K562 (cell line): Measurements from ENCODE around the gene EPHA2. TPM values are rescaled to one million over a fixed set of nuclear protein-coding genes. Genes with fewer than 3 reads are reported as not detected.

Source experiments
- ATAC-seq: fragments of 200-7000 bp; cut with Tn5 transposase; 3 replicates; pipeline ENCODE4 v1.9.1; 2020; ENCODE audit warnings: moderate library complexity
- BruUV-seq: library from RNA; stranded (reverse); fragments of 400-500 nt; replicated peaks from 2 replicates; lab custom pipeline; 2021; lab: Mats Ljungman, UMichigan
- CTCF ChIA-PET: fragments of 300-600 bp; formaldehyde crosslinking; extraction: SDS; loops from one replicate; lab custom pipeline; 2021; ENCODE audit warnings: low intra/inter-chr PET ratio; lab: Yijun Ruan, JAX
- POLR2A ChIA-PET: fragments of 300-600, 350-650 bp; sonication (Branson Sonifier 250); formaldehyde crosslinking; extraction: SDS; loops from one replicate; lab custom pipeline; 2021; ENCODE audit warnings: antibody characterized with exemption, inconsistent platforms; lab: Yijun Ruan, JAX
- DNase-seq, 4 experiments: peaks; one replicate each; pipeline versions ENCODE4 v3.0.0 to v3.0.0-alpha.2; 2011 to 2018; ENCODE audit warnings: low spot score in 3 of 4, mixed read lengths in 3 of 4; ENCODE audit errors: extremely low read depth in 1 of 4
- FAIRE-seq: peaks from 2 replicates; lab custom pipeline; 2011; peaks lifted over from hg19 to GRCh38; lab: Jason Lieb, UNC
- H2AFZ ChIP-seq: 2 replicates; pipeline ENCODE4 v1.6.0; 2011; ENCODE audit warnings: low read depth, low read length, control low read depth, inconsistent platforms
- H3K27ac ChIP-seq: fragments of 200-600 bp; 3 replicates; pipeline ENCODE4 v1.8.0; 2011; ENCODE audit warnings: low read depth, mild to moderate bottlenecking, control low read depth, inconsistent platforms, low read length, moderate library complexity, mixed read lengths; ENCODE audit errors: extremely low read depth
- H3K27me3 ChIP-seq, 2 experiments: fragments of 300-600 bp in 1 of 2; 2 replicates in 1 of 2; 3 replicates in 1 of 2; pipeline versions ENCODE4 v1.6.0 to v1.8.0; 2011; ENCODE audit warnings: inconsistent platforms in 2 of 2, low read length in 2 of 2, mild to moderate bottlenecking in 1 of 2, mixed read lengths in 1 of 2, moderate library complexity in 1 of 2; ENCODE audit not compliant: control insufficient read depth in 2 of 2, insufficient read depth in 2 of 2
- H3K36me3 ChIP-seq: fragments of 300-600 bp; 3 replicates; pipeline ENCODE4 v1.8.0; 2011; ENCODE audit warnings: mild to moderate bottlenecking, low read length, inconsistent platforms; ENCODE audit not compliant: control insufficient read depth, insufficient read depth
- H3K4me1 ChIP-seq, 2 experiments: fragments of 200-600 bp in 1 of 2; replicated peaks in 1 of 2; 2 replicates in 1 of 2; 3 replicates in 1 of 2; pipeline versions ENCODE4 v1.5.1 to v1.8.0; 2011; ENCODE audit warnings: inconsistent platforms in 2 of 2, low read length in 2 of 2, mild to moderate bottlenecking in 1 of 2, mixed read lengths in 1 of 2, moderate library complexity in 1 of 2; ENCODE audit not compliant: control insufficient read depth in 2 of 2, insufficient read depth in 2 of 2
- H3K4me2 ChIP-seq: 2 replicates; pipeline ENCODE4 v1.6.1; 2011; ENCODE audit warnings: low read length, control low read depth, inconsistent platforms, mixed read lengths; ENCODE audit not compliant: insufficient read depth
- H3K4me3 ChIP-seq: fragments of 200-600 bp; sonication (generic), shearing (Covaris generic); 2 replicates; pipeline ENCODE4 v1.5.1; 2016; ENCODE audit warnings: control low read depth, inconsistent platforms
- H3K79me2 ChIP-seq: fragments of 200-600 bp; 3 replicates; pipeline ENCODE4 v1.8.0; 2011; ENCODE audit warnings: low read length, inconsistent platforms; ENCODE audit not compliant: control insufficient read depth, insufficient read depth
- H3K9ac ChIP-seq, 2 experiments: 2 replicates each; pipeline versions ENCODE4 v1.6.0 to v1.6.1; 2011; ENCODE audit warnings: low read depth in 2 of 2, low read length in 2 of 2, control low read depth in 1 of 2, inconsistent platforms in 1 of 2, mild to moderate bottlenecking in 1 of 2, mixed read lengths in 1 of 2; ENCODE audit not compliant: insufficient read depth in 1 of 2
- H3K9me1 ChIP-seq: one replicate; pipeline ENCODE4 v1.6.0; 2011; ENCODE audit warnings: inconsistent platforms, mild to moderate bottlenecking, low read length, moderate library complexity; ENCODE audit not compliant: control insufficient read depth, insufficient read depth
- H3K9me3 ChIP-seq: replicated peaks from 2 replicates; pipeline ENCODE4 v1.5.1; 2011; ENCODE audit warnings: low read depth, low read length, inconsistent platforms; ENCODE audit not compliant: control insufficient read depth, insufficient read depth
- H4K20me1 ChIP-seq: replicated peaks from 2 replicates; pipeline ENCODE4 v1.6.1; 2011; ENCODE audit warnings: low read length, inconsistent platforms, mixed read lengths; ENCODE audit not compliant: control insufficient read depth, insufficient read depth
- BCOR ChIP-seq: fragments of 450-650 bp; IDR thresholded peaks from 2 replicates; pipeline ENCODE4 v1.6.1; 2016
- CEBPB ChIP-seq: fragments of 450-650 bp; IDR thresholded peaks from 2 replicates; pipeline ENCODE4 v1.6.1; 2016; ENCODE audit warnings: missing genetic modification characterization, missing compliant biosample characterization
- EP300 ChIP-seq: IDR thresholded peaks from 2 replicates; pipeline ENCODE4 v1.6.1; 2012; ENCODE audit warnings: low read length, improper control_type of control experiment
- GTF2F1 ChIP-seq: IDR thresholded peaks from 2 replicates; pipeline ENCODE4 v1.6.1; 2011; ENCODE audit warnings: low read depth, low read length, improper control_type of control experiment
- MXI1 ChIP-seq: IDR thresholded peaks from 2 replicates; pipeline ENCODE4 v1.6.1; 2011; ENCODE audit warnings: low read depth, mild to moderate bottlenecking, improper control_type of control experiment, low read length
- U2AF1 ChIP-seq: fragments of 200-400 bp; formaldehyde crosslinking; optimal IDR thresholded peaks from 2 replicates; pipeline ENCODE3; 2017; ENCODE audit warnings: mild to moderate bottlenecking, low read depth, low read length, moderate library complexity
- WGBS: fragments of 100-300 bp; shearing (Covaris generic); methylation state at CpG from one replicate; pipeline ENCODE4 v1.1.6; 2016; ENCODE audit warnings: low coverage, mixed read lengths; ENCODE audit not compliant: insufficient coverage; ENCODE audit errors: missing lambda C conversion rate; 5-methylcytosine and 5-hydroxymethylcytosine counted together
- in situ Hi-C: fragments of 300-500 bp; cut with MboI; formaldehyde crosslinking; loops from 4 replicates; pipeline ENCODE4 v1.15.0; 2018; ENCODE audit warnings: inconsistent platforms, mixed read lengths
- intact Hi-C: fragments of 100-400 bp; cut with micrococcal nuclease; formaldehyde crosslinking; loops from 2 replicates; pipeline ENCODE4 v1.14.2; 2022
- polyA plus RNA-seq, 8 experiments: library from polyadenylated mRNA; depleted of rRNA in 4 of 8; stranded (reverse) in 5 of 8; unstranded in 3 of 8; fragments of >200 nt; fragmentation: Nextera tagmentation in 2 of 8; fragmentation: Illumina TruSeq in 1 of 8; extraction: Ambion mirVana in 2 of 8; extraction: Trizol in 1 of 8; gene quantifications; 2 replicates each; pipeline versions ENCODE4 v1.2.1 to v1.2.3, GENCODE V29; 2011 to 2014; ENCODE audit warnings: inconsistent platforms in 1 of 8, missing spikeins in 1 of 8
- total RNA-seq, 7 experiments: library from RNA; depleted of rRNA in 6 of 7; stranded (reverse); fragments of >200 nt in 6 of 7; fragmentation: Illumina TruSeq in 2 of 7; extraction: Trizol in 2 of 7; gene quantifications; 2 replicates each; pipeline versions ENCODE4 v1.2.1 to v1.2.3, GENCODE V29; 2011 to 2021; ENCODE audit warnings: low replicate concordance in 1 of 7
- TF ChIP-seq, protein P1 (sequence below): sonication (generic); formaldehyde crosslinking; IDR thresholded peaks from 2 replicates; pipeline ENCODE4 v1.8.1; 2023; ENCODE audit warnings: mild to moderate bottlenecking, missing genetic modification reagents
- TF ChIP-seq, protein P2 (sequence below): fragments of 250-450 bp; sonication (Bioruptor Pico); IDR thresholded peaks from 2 replicates; pipeline ENCODE4 v1.5.0; 2020; ENCODE audit warnings: mild to moderate bottlenecking, borderline replicate concordance
- TF ChIP-seq, protein P3 (sequence below): fragments of 250-450 bp; sonication (Bioruptor Pico); IDR thresholded peaks from 2 replicates; pipeline ENCODE4 v1.4.0; 2020; ENCODE audit warnings: mild to moderate bottlenecking, moderate library complexity, borderline replicate concordance
- TF ChIP-seq, protein P4 (sequence below), 2 experiments: fragments of 450-650 bp; IDR thresholded peaks; 2 replicates each; pipeline ENCODE4 v1.6.1; 2016

The EPHA2 gene
- total and polyA plus RNA-seq, 9 of the 15 experiments (the other 6 are each of a cell fraction or from before 2014, with no cell fraction given) = 0.04 to 0.40 (median 0.07) TPM; not detected in 4

DNA sequence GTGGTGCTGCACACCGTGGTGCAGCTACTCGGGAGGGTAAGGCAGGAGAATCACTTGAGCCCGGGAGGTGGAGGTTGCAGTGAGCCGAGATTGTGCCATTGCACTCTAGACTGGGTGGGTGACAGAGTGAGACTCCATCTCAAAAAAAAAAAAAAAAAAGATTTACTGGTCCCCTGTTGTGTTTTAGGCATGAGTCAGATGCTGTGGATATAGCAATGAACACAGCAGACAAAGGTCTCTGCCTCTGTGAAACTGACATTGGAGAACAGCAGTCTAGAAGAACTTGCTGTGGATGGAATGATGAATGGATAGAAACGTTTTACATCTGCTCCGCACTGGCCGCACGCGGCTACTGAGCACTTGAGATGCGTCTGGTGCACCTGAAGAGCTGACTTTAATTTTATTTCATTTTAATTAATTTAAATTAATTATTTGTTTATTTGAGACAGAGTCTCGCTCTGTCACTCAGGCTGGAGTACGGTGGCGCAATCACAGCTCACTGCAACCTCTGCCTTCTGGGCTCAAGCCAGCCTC is 24.5 kb upstream of the EPHA2 start:
- Histone ChIP-seq H3K27me3 (no peaks in the 10 kb centered on the region), H3K4me2 (no peak overlapping the region), H3K4me3 (no peak overlapping the region), H3K9ac (no peak overlapping the region), H3K79me2 (no peaks in the 10 kb centered on the region), H3K9me3 (no peaks in the 10 kb centered on the region), H4K20me1 (no peaks in the 10 kb centered on the region), H3K4me1 (peaks cover 10 to 36% of the 10 kb centered on the region in 2 experiments; a peak in 4 of 5 replicates), H3K27ac (no peak overlapping the region), H3K36me3 (no peaks in the 10 kb centered on the region), H2AFZ (no peak overlapping the region), H3K9me1 (no peaks in the 10 kb centered on the region)
- ChIA-PET CTCF (no interaction called here), POLR2A (interaction anchor here (0.9 to 1.0 kb wide), 2 partner anchors 11 to 17 kb away, joined by 3 read pairs; no protein-coding TSS in a partner anchor)
- no peak for ATAC-seq
- FAIRE-seq = no peak
- intact Hi-C loops = no loop called here
- TF ChIP-seq MXI1 = no peak
- TF ChIP-seq, protein P1, sequence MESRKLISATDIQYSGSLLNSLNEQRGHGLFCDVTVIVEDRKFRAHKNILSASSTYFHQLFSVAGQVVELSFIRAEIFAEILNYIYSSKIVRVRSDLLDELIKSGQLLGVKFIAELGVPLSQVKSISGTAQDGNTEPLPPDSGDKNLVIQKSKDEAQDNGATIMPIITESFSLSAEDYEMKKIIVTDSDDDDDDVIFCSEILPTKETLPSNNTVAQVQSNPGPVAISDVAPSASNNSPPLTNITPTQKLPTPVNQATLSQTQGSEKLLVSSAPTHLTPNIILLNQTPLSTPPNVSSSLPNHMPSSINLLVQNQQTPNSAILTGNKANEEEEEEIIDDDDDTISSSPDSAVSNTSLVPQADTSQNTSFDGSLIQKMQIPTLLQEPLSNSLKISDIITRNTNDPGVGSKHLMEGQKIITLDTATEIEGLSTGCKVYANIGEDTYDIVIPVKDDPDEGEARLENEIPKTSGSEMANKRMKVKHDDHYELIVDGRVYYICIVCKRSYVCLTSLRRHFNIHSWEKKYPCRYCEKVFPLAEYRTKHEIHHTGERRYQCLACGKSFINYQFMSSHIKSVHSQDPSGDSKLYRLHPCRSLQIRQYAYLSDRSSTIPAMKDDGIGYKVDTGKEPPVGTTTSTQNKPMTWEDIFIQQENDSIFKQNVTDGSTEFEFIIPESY (CRISPR knock-in tag) = peak; percentile 57; the same call in 1 of the 2 replicates
- no peak for TF ChIP-seq EP300
- peak; percentile 47 for TF ChIP-seq CEBPB (tag)
- TF ChIP-seq, protein P2, sequence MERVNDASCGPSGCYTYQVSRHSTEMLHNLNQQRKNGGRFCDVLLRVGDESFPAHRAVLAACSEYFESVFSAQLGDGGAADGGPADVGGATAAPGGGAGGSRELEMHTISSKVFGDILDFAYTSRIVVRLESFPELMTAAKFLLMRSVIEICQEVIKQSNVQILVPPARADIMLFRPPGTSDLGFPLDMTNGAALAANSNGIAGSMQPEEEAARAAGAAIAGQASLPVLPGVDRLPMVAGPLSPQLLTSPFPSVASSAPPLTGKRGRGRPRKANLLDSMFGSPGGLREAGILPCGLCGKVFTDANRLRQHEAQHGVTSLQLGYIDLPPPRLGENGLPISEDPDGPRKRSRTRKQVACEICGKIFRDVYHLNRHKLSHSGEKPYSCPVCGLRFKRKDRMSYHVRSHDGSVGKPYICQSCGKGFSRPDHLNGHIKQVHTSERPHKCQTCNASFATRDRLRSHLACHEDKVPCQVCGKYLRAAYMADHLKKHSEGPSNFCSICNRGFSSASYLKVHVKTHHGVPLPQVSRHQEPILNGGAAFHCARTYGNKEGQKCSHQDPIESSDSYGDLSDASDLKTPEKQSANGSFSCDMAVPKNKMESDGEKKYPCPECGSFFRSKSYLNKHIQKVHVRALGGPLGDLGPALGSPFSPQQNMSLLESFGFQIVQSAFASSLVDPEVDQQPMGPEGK (CRISPR knock-in tag) = no peak
- TF ChIP-seq, protein P3, sequence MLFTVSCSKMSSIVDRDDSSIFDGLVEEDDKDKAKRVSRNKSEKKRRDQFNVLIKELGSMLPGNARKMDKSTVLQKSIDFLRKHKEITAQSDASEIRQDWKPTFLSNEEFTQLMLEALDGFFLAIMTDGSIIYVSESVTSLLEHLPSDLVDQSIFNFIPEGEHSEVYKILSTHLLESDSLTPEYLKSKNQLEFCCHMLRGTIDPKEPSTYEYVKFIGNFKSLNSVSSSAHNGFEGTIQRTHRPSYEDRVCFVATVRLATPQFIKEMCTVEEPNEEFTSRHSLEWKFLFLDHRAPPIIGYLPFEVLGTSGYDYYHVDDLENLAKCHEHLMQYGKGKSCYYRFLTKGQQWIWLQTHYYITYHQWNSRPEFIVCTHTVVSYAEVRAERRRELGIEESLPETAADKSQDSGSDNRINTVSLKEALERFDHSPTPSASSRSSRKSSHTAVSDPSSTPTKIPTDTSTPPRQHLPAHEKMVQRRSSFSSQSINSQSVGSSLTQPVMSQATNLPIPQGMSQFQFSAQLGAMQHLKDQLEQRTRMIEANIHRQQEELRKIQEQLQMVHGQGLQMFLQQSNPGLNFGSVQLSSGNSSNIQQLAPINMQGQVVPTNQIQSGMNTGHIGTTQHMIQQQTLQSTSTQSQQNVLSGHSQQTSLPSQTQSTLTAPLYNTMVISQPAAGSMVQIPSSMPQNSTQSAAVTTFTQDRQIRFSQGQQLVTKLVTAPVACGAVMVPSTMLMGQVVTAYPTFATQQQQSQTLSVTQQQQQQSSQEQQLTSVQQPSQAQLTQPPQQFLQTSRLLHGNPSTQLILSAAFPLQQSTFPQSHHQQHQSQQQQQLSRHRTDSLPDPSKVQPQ = no peak
- TF ChIP-seq, protein P4, sequence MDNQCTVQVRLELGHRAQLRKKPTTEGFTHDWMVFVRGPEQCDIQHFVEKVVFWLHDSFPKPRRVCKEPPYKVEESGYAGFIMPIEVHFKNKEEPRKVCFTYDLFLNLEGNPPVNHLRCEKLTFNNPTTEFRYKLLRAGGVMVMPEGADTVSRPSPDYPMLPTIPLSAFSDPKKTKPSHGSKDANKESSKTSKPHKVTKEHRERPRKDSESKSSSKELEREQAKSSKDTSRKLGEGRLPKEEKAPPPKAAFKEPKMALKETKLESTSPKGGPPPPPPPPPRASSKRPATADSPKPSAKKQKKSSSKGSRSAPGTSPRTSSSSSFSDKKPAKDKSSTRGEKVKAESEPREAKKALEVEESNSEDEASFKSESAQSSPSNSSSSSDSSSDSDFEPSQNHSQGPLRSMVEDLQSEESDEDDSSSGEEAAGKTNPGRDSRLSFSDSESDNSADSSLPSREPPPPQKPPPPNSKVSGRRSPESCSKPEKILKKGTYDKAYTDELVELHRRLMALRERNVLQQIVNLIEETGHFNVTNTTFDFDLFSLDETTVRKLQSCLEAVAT (IDR thresholded peaks at IDR 0.05) = no peak
- no peak for TF ChIP-seq U2AF1
- no peak for TF ChIP-seq GTF2F1
- TF ChIP-seq BCOR = 0 out of 2 replicates have a peak, but pooled peaks have one; percentile 1
- WGBS = 72% methylated on average over 13 of the region's 13 CpGs
- no TSS peak for BruUV-seq
- no peak for DNase-seq
- in situ Hi-C loops = no loop called here
